ENCODE measurements around the gene ZDHHC14. TPM values are rescaled to one million over a fixed set of nuclear protein-coding genes. Genes with fewer than 3 reads are reported as not detected.
A peak's percentile ranks its signal among the peaks of the same experiment; 100 is the strongest.

Gene ZDHHC14
- total and polyA plus RNA-seq, 4 donors = 4.3 to 18.3 (median 8.9) TPM

DNA sequence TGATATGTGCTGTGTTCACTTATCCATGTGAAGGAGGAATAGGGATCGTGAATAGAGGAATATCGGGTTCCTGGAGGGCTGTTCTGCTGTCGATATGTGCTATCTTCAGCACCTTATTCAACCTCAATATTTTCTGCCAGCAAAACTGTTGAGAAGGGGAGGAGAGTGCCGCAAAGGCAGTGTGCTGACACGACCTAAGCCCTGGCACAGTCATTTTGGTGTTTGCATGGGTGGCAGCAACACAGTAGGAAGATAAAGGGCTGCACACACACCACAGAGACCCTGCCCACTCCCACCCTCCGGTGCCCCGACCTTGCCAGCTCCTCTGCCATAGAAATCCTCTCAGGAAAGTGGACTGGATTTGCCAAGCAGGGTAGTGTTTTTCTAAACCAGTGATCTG, 47.0 kb downstream of the ZDHHC14 start:
- Histone ChIP-seq H3K9me3 (ENCODE audit: control insufficient read depth in 4 of 4, insufficient read depth in 3 of 4, low read length in 3 of 4) (no peaks in the 10 kb centered on the region), H3K36me3 (ENCODE audit: control insufficient read depth in 4 of 4, insufficient read depth in 4 of 4, low read length in 4 of 4) (no peaks in the 10 kb centered on the region), H3K27ac (ENCODE audit: low read depth in 1 of 2, low read length in 1 of 2) (peak overlapping the region in 1 of 2 donors; percentile 37), H3K27me3 (ENCODE audit: control insufficient read depth in 3 of 3, insufficient read depth in 3 of 3, low read length in 2 of 3) (no peaks in the 10 kb centered on the region), H3K4me1 (ENCODE audit: control insufficient read depth in 5 of 5, insufficient read depth in 5 of 5, low read length in 5 of 5) (peaks cover 2 to 28% (median 20%) of the 10 kb centered on the region in 5 donors), H3K9ac (ENCODE audit: insufficient read depth in 1 of 2, low read length in 2 of 2) (no peak overlapping the region), H3K4me3 (no peak overlapping the region)
- TF ChIP-seq, protein P1, sequence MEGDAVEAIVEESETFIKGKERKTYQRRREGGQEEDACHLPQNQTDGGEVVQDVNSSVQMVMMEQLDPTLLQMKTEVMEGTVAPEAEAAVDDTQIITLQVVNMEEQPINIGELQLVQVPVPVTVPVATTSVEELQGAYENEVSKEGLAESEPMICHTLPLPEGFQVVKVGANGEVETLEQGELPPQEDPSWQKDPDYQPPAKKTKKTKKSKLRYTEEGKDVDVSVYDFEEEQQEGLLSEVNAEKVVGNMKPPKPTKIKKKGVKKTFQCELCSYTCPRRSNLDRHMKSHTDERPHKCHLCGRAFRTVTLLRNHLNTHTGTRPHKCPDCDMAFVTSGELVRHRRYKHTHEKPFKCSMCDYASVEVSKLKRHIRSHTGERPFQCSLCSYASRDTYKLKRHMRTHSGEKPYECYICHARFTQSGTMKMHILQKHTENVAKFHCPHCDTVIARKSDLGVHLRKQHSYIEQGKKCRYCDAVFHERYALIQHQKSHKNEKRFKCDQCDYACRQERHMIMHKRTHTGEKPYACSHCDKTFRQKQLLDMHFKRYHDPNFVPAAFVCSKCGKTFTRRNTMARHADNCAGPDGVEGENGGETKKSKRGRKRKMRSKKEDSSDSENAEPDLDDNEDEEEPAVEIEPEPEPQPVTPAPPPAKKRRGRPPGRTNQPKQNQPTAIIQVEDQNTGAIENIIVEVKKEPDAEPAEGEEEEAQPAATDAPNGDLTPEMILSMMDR (IDR thresholded peaks at IDR 0.05; ENCODE audit: control extremely low read depth, extremely low read depth) = no peak
- DNase-seq (no peak), ATAC-seq (ENCODE audit: insufficient read depth, low FRiP score) (no peak)
- 86 to 97% methylated on average over 7 of the region's 7 CpGs for WGBS, 2 donors

DNA sequence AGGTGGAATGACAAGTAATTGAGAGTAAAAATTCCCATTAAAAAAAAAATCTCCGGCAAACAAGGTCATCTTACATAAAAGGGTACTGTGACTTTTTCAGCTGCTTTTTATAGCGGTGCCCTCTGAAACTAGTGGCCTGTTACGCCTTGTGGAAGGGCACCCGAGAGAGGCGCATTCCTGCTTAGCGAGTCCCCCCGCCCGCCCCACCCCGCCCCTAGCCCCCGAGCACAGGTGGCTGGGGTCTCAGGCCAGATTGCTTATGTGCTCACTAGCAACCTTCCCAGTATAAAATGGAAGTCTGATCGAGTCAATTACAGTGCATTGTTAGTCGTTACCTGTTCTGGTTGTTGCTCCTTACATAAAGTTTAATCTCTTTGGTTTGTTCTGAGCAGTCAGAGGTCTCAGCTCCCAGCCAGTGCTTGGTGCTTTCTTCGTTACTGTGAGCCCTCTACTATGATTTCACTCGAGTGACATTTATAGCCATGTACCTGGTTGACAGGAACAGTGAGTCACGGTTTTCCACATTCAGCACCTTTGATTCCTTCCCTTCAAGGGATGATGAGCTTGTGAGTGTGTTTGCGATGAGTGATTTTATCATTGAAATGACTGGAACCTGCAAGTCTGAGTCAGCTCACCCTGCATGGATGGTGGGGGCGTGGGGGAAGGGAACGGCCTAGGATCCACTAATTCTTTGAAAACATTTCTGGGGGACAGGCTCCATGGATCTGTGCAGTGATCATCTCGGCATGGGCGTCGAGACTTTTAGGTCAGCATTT, 47.6 kb downstream of the ZDHHC14 start:
- Histone ChIP-seq H3K4me3 (no peak overlapping the region), H3K4me1 (ENCODE audit: control insufficient read depth in 5 of 5, insufficient read depth in 5 of 5, low read length in 5 of 5) (peaks cover 2 to 25% (median 20%) of the 10 kb centered on the region in 5 donors), H3K27ac (ENCODE audit: low read depth in 1 of 2, low read length in 1 of 2) (peak overlapping the region in 1 of 2 donors; percentile 58), H3K9me3 (ENCODE audit: control insufficient read depth in 4 of 4, insufficient read depth in 3 of 4, low read length in 3 of 4) (no peaks in the 10 kb centered on the region), H3K36me3 (ENCODE audit: control insufficient read depth in 4 of 4, insufficient read depth in 4 of 4, low read length in 4 of 4) (no peaks in the 10 kb centered on the region), H3K9ac (ENCODE audit: insufficient read depth in 1 of 2, low read length in 2 of 2) (no peak overlapping the region), H3K27me3 (ENCODE audit: control insufficient read depth in 3 of 3, insufficient read depth in 3 of 3, low read length in 2 of 3) (no peaks in the 10 kb centered on the region)
- 86 to 88% methylated on average over 21 of the region's 21 CpGs for WGBS, 2 donors
- TF ChIP-seq, protein P1 (IDR thresholded peaks at IDR 0.05; ENCODE audit: control extremely low read depth, extremely low read depth) = no peak
- ATAC-seq (ENCODE audit: insufficient read depth, low FRiP score) (no peak), DNase-seq (no peak)

DNA sequence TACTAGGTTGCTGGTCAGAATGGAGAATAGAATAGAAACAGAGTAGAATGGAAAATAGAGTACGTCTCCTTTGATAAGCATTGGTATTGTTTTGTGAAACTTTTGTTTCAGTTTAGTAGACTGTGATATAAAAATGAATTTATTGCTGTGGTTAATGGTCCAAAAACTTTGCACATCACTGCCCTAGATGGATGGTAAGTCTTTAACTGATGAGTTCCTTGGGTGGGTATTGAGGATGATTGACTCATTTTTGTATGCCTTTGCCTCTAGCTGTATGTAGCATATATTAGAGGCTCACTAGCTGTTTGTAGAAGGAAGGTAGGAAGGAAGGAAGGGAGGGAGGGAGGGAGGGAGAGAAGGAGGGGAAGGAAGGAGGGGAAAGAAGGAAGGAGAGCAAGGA, 48.3 kb downstream of the ZDHHC14 start:
- Histone ChIP-seq H3K9ac (ENCODE audit: insufficient read depth in 1 of 2, low read length in 2 of 2) (no peak overlapping the region), H3K4me1 (ENCODE audit: control insufficient read depth in 5 of 5, insufficient read depth in 5 of 5, low read length in 5 of 5) (peaks cover 4 to 20% (median 18%) of the 10 kb centered on the region in 5 donors), H3K27me3 (ENCODE audit: control insufficient read depth in 3 of 3, insufficient read depth in 3 of 3, low read length in 2 of 3) (no peaks in the 10 kb centered on the region), H3K27ac (ENCODE audit: low read depth in 1 of 2, low read length in 1 of 2) (no peak overlapping the region), H3K9me3 (ENCODE audit: control insufficient read depth in 4 of 4, insufficient read depth in 3 of 4, low read length in 3 of 4) (no peaks in the 10 kb centered on the region), H3K4me3 (no peak overlapping the region), H3K36me3 (ENCODE audit: control insufficient read depth in 4 of 4, insufficient read depth in 4 of 4, low read length in 4 of 4) (no peaks in the 10 kb centered on the region)
- WGBS, 2 donors = 89 to 93% methylated on average over 1 of the region's 1 CpG
- DNase-seq = no peak
- TF ChIP-seq, protein P1 (IDR thresholded peaks at IDR 0.05; ENCODE audit: control extremely low read depth, extremely low read depth) = no peak
- ATAC-seq (ENCODE audit: insufficient read depth, low FRiP score) = no peak

All from lung (tissue), 12 donors.